Loucy (cell line): ENCODE measurements around the gene KY.

Source experiments
- H2AFZ ChIP-seq: fragments of 200-600 bp; sonication (generic); 2 replicates; pipeline ENCODE4 v1.6.0; 2016; ENCODE audit warnings: antibody characterized with exemption, mild to moderate bottlenecking, low read length, moderate library complexity
- H3F3A ChIP-seq: fragments of 200-600 bp; 2 replicates; pipeline ENCODE4 v1.6.0; 2016; ENCODE audit warnings: antibody characterized with exemption, low read depth, mild to moderate bottlenecking
- H3K27me3 ChIP-seq: fragments of 200-600 bp; sonication (generic); 2 replicates; pipeline ENCODE4 v1.6.1; 2014; ENCODE audit warnings: low read length, mild to moderate bottlenecking; ENCODE audit not compliant: insufficient read depth, poor library complexity, severe bottlenecking
- H3K36me3 ChIP-seq: fragments of 200-600 bp; sonication (generic); 2 replicates; pipeline ENCODE4 v1.6.1; 2016; ENCODE audit warnings: low read length; ENCODE audit not compliant: insufficient read depth
- H3K4me1 ChIP-seq: fragments of 200-600 bp; sonication (generic); 2 replicates; pipeline ENCODE4 v1.5.1; 2014; ENCODE audit warnings: low read length, mild to moderate bottlenecking; ENCODE audit not compliant: insufficient read depth, poor library complexity, severe bottlenecking
- H3K4me2 ChIP-seq: fragments of 200-600 bp; sonication (generic); 2 replicates; pipeline ENCODE4 v1.6.0; 2014; ENCODE audit warnings: antibody characterized with exemption, low read length, low read depth, mild to moderate bottlenecking; ENCODE audit not compliant: poor library complexity, severe bottlenecking
- H3K4me3 ChIP-seq: fragments of 200-600 bp; sonication (generic); 2 replicates; pipeline ENCODE4 v1.5.1; 2014; ENCODE audit warnings: low read length, mild to moderate bottlenecking, mixed read lengths; ENCODE audit not compliant: poor library complexity, severe bottlenecking
- H3K79me2 ChIP-seq: fragments of 200-600 bp; sonication (generic); 2 replicates; pipeline ENCODE4 v1.6.1; 2014; ENCODE audit warnings: low read length; ENCODE audit not compliant: insufficient read depth
- H3K9ac ChIP-seq: fragments of 200-600 bp; sonication (generic); 2 replicates; pipeline ENCODE4 v1.6.0; 2014; ENCODE audit warnings: mild to moderate bottlenecking, low read depth, low read length, moderate library complexity; ENCODE audit not compliant: poor library complexity, severe bottlenecking
- H3K9me2 ChIP-seq: fragments of 200-600 bp; sonication (generic); replicated peaks from 2 replicates; pipeline ENCODE4 v1.6.1; 2016; ENCODE audit warnings: low read depth, low read length, mixed read lengths
- H3K9me3 ChIP-seq: fragments of 200-600 bp; sonication (generic); 2 replicates; pipeline ENCODE4 v1.6.1; 2014; ENCODE audit warnings: mild to moderate bottlenecking, antibody characterized with exemption, low read length, low read depth; ENCODE audit not compliant: insufficient read depth
- H4K20me1 ChIP-seq: fragments of 200-600 bp; sonication (generic); 2 replicates; pipeline ENCODE4 v1.6.0; 2014; ENCODE audit warnings: antibody characterized with exemption, low read length, mild to moderate bottlenecking; ENCODE audit not compliant: insufficient read depth, poor library complexity, severe bottlenecking
- EZH2phosphoT487 ChIP-seq: fragments of 200-600 bp; IDR thresholded peaks from 2 replicates; pipeline ENCODE4 v1.6.1; 2018; ENCODE audit warnings: antibody characterized with exemption, mild to moderate bottlenecking, moderate library complexity, borderline replicate concordance
- TF ChIP-seq, protein P1 (sequence below): fragments of 200-600 bp; sonication (generic); conservative IDR thresholded peaks from 2 replicates; pipeline ENCODE4 v1.5.1; 2014; ENCODE audit warnings: mild to moderate bottlenecking, antibody characterized with exemption, low read length

The KY gene

GRCh38 chr3:134559591-134559990 lies 91.2 kb downstream of the KY start:
- no peaks in the 10 kb centered on the region for H3K79me2 ChIP-seq
- H3K4me2 ChIP-seq, result no peak overlapping the region
- no peaks in the 10 kb centered on the region for H3K9me3 ChIP-seq
- no peak overlapping the region for H3K9ac ChIP-seq
- TF ChIP-seq EZH2phosphoT487, result no peak
- TF ChIP-seq, protein P1, sequence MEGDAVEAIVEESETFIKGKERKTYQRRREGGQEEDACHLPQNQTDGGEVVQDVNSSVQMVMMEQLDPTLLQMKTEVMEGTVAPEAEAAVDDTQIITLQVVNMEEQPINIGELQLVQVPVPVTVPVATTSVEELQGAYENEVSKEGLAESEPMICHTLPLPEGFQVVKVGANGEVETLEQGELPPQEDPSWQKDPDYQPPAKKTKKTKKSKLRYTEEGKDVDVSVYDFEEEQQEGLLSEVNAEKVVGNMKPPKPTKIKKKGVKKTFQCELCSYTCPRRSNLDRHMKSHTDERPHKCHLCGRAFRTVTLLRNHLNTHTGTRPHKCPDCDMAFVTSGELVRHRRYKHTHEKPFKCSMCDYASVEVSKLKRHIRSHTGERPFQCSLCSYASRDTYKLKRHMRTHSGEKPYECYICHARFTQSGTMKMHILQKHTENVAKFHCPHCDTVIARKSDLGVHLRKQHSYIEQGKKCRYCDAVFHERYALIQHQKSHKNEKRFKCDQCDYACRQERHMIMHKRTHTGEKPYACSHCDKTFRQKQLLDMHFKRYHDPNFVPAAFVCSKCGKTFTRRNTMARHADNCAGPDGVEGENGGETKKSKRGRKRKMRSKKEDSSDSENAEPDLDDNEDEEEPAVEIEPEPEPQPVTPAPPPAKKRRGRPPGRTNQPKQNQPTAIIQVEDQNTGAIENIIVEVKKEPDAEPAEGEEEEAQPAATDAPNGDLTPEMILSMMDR, result no peak
- H3K27me3 ChIP-seq, result no peaks in the 10 kb centered on the region
- H3K9me2 ChIP-seq, result no peaks in the 10 kb centered on the region
- H3K36me3 ChIP-seq, result peaks cover 35% of the 10 kb centered on the region; the same call in 1 of the 2 replicates
- no peaks in the 10 kb centered on the region for H3K4me1 ChIP-seq
- H2AFZ ChIP-seq, result no peak overlapping the region
- H4K20me1 ChIP-seq, result no peaks in the 10 kb centered on the region
- H3F3A ChIP-seq, result no peaks in the 10 kb centered on the region
- H3K4me3 ChIP-seq, result no peak overlapping the region
